Vagina (tissue), 2 donors: ENCODE measurements around the gene ZNF133.

Experiments used
- POLR2A ChIP-seq, 2 donors: fragments of 450-650 bp; IDR thresholded peaks; one replicate each; pipeline ENCODE4 v1.6.1; 2017; ENCODE audit warnings: antibody characterized with exemption in 2 of 2, mild to moderate bottlenecking in 2 of 2, moderate library complexity in 2 of 2
- TF ChIP-seq, protein P1 (sequence below), 3 experiments: fragments of 450-650 bp in 2 of 3; fragments of 200-600 bp in 1 of 3; sonication (generic) in 1 of 3; IDR thresholded peaks; one replicate each; pipeline ENCODE4 v1.5.1; 2017 to 2019; ENCODE audit warnings: antibody characterized with exemption in 3 of 3, mild to moderate bottlenecking in 2 of 3, moderate library complexity in 2 of 3

DNA sequence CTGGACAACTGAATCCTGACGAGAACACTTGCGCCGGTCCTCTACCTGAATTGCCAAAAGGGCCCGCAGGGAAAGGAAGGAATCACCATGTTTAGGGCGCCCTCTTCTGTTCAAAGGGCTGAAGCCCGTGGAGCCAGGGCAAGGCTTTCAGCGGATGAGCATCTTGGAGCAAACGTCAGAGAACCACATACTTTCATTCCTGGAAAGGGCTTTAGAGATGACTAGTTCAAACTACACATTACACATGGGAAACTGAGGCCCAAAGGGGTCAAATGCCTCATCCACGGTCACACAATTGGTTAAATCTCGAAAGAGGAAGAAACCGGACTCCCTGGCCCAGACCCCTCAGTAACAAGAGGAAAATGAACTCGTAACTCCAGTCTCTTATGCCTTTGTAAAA lies 11.5 kb upstream of the ZNF133 start:
- TF ChIP-seq, protein P1, sequence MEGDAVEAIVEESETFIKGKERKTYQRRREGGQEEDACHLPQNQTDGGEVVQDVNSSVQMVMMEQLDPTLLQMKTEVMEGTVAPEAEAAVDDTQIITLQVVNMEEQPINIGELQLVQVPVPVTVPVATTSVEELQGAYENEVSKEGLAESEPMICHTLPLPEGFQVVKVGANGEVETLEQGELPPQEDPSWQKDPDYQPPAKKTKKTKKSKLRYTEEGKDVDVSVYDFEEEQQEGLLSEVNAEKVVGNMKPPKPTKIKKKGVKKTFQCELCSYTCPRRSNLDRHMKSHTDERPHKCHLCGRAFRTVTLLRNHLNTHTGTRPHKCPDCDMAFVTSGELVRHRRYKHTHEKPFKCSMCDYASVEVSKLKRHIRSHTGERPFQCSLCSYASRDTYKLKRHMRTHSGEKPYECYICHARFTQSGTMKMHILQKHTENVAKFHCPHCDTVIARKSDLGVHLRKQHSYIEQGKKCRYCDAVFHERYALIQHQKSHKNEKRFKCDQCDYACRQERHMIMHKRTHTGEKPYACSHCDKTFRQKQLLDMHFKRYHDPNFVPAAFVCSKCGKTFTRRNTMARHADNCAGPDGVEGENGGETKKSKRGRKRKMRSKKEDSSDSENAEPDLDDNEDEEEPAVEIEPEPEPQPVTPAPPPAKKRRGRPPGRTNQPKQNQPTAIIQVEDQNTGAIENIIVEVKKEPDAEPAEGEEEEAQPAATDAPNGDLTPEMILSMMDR (IDR thresholded peaks at IDR 0.05) = peak in 2 of 3 experiments; percentile 38 to 39
- no peak for TF ChIP-seq POLR2A (IDR thresholded peaks at IDR 0.05)
